Heart right ventricle (tissue), 16 donors: ENCODE data around the gene SLC37A2. TPM values are rescaled to one million over a fixed set of nuclear protein-coding genes. Genes with fewer than 3 reads are reported as not detected.

Source experiments
- ATAC-seq, 8 donors: fragments of 200-7000 bp; cut with Tn5 transposase; one replicate each; pipeline ENCODE4 v1.9.1; 2020; ENCODE audit warnings: mild to moderate bottlenecking in 8 of 8, moderate library complexity in 8 of 8, moderate number of reproducible peaks in 1 of 8
- DNase-seq, 2 donors: peaks; one replicate each; pipeline ENCODE4 v3.0.0-alpha.2; 2020
- H3K27ac ChIP-seq, 10 donors: fragments of 200-600 bp; sonication (generic) in 2 of 10; one replicate each; pipeline versions ENCODE4 v1.5.0 to v1.8.0; 2020 to 2022; ENCODE audit warnings: mild to moderate bottlenecking in 3 of 10
- H3K27me3 ChIP-seq, 7 donors: fragments of 200-600 bp; one replicate each; pipeline ENCODE4 v1.8.0; 2021 to 2022; ENCODE audit warnings: mild to moderate bottlenecking in 2 of 7
- H3K36me3 ChIP-seq, 9 donors: fragments of 200-600 bp; sonication (generic) in 1 of 9; one replicate each; pipeline versions ENCODE4 v1.5.0 to v1.8.0; 2020 to 2022; ENCODE audit warnings: mild to moderate bottlenecking in 2 of 9
- H3K4me1 ChIP-seq, 9 donors: fragments of 200-600 bp; sonication (generic) in 1 of 9; one replicate each; pipeline versions ENCODE4 v1.5.0 to v1.8.0; 2020 to 2022; ENCODE audit warnings: mild to moderate bottlenecking in 4 of 9
- H3K4me3 ChIP-seq, 10 donors: fragments of 200-600 bp; sonication (generic) in 2 of 10; one replicate each; pipeline versions ENCODE4 v1.5.0 to v1.8.0; 2020 to 2022; ENCODE audit warnings: mild to moderate bottlenecking in 7 of 10, moderate library complexity in 2 of 10
- H3K9me3 ChIP-seq, 11 donors: fragments of 200-600 bp in 10 of 11; sonication (generic) in 2 of 11; one replicate each; pipeline versions ENCODE4 v1.5.0 to v1.8.0; 2013 to 2022; ENCODE audit warnings: mild to moderate bottlenecking in 2 of 11, control low read depth in 1 of 11, moderate library complexity in 1 of 11
- WGBS, 2 donors: extraction: QIAGEN DNeasy Blood & Tissue Kit; methylation state at CpG; one replicate each; pipeline ENCODE4 v1.1.7; 2013; ENCODE audit warnings: inconsistent platforms in 1 of 2; 5-methylcytosine and 5-hydroxymethylcytosine counted together
- intact Hi-C, 10 donors: fragments of 100-400 bp; cut with DNase I; formaldehyde crosslinking; loops; one replicate each; pipeline versions ENCODE4 v1.11.1 to v1.14.2; 2022
- polyA plus RNA-seq, 2 donors: library from polyadenylated mRNA; stranded (reverse); fragments of 200-250 nt; gene quantifications; one replicate each; pipeline ENCODE4 v1.2.3, GENCODE V29; 2013
- total RNA-seq, 10 donors: library from RNA; stranded (reverse); fragmentation: NEBNext Ultra II Directional in 3 of 10; extraction: Animal tissue kit (Norgen Biotek cat#: 25700) in 3 of 10; gene quantifications; one replicate each; pipeline versions ENCODE4 v1.2.1 to v1.2.4, GENCODE V29; 2021 to 2023
- TF ChIP-seq, protein P1 (sequence below), 9 donors: fragments of 200-600 bp; sonication (generic) in 2 of 9; IDR thresholded peaks; one replicate each; pipeline versions ENCODE4 v1.5.0 to v1.8.0; 2021 to 2022; ENCODE audit warnings: antibody characterized with exemption in 9 of 9, mild to moderate bottlenecking in 5 of 9, moderate library complexity in 1 of 9
- donor health status: Arrhythmogenic right ventricular cardiomyopathy.
- donor health status: ischemic (EF 13 %, LVEDD 7.1; RV severe dilation, severe dysfunction).
- donor health status: healthy with polysubstance abuse.
- donor health status: DM: no; HTN: yes; CAD: no.
- donor health status: DM: no; HTN: no; CAD: no.
- donor health status: ischemic (EF 25% LVEDD 6.9; RV normal size, moderate dysfunction).
- donor health status: ischemic (EF 25% LVEDD 5.7; RV mildly dilated, moderate dysfunction).
- donor health status: healthy.
- donor health status: DM: yes; HTN: yes; CAD: no.
- donor health status: Ischemic cardiomyopathy.
- donor health status: ischemic (EF 35%, LVEDD 5.7; RV mildly dilated, moderate dysfunction).
- donor health status: nonischemic (EF 11% LVEDD 7.7; RV severe dilation, severe dysfunction).
- donor health status: DM: yes; HTN: yes; CAD: no.
- donor health status: PGD.
- donor health status: ischemic (EF 29% LVEDD 5.4; RV normal size, mild dysfunction).
- donor health status: nonischemic (EF 23%, LVEDD 6.1; RV moderate dilation, normal function).

The SLC37A2 gene
- total and polyA plus RNA-seq, 12 donors: 0.74 to 10.5 (median 1.3) TPM

DNA sequence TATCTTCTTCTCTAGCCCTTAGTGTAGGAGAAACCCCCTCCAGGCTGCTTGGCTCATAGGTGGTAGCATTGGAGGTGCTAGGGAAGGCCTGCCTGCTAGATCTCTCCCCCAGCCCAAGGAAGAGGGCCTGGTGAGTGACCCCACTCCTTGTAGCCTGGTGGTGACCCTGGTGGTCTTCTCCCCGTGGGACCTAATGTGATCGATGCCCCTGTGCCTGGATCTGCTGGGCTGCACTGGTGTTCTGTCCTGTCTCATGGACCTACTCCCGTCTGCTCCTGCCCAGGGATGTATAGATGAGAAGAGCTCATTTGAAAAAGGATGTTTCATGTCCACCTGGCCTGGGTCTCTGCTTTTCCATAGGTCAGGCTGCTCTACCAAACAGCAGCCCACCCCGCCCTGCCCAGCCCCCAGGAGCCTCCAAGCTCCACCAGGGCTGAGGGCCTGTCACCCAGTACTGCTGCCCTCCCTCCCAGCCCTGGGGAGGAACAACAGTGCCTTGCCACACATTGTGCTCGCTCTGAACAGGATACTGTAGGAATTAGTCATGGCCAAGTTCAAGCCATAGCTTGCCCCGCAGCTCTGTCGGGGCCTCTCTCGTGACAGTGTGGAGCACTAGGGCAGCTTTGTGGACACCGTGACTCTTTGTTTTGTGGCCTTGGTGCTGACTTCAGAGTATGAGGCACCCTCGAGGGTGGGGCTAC, 19.7 kb downstream of the SLC37A2 start:
- ATAC-seq (no peak), DNase-seq (no peak)
- H3K9me3 ChIP-seq: no peaks in the 10 kb centered on the region
- no peak overlapping the region for H3K27ac ChIP-seq
- TF ChIP-seq, protein P1, sequence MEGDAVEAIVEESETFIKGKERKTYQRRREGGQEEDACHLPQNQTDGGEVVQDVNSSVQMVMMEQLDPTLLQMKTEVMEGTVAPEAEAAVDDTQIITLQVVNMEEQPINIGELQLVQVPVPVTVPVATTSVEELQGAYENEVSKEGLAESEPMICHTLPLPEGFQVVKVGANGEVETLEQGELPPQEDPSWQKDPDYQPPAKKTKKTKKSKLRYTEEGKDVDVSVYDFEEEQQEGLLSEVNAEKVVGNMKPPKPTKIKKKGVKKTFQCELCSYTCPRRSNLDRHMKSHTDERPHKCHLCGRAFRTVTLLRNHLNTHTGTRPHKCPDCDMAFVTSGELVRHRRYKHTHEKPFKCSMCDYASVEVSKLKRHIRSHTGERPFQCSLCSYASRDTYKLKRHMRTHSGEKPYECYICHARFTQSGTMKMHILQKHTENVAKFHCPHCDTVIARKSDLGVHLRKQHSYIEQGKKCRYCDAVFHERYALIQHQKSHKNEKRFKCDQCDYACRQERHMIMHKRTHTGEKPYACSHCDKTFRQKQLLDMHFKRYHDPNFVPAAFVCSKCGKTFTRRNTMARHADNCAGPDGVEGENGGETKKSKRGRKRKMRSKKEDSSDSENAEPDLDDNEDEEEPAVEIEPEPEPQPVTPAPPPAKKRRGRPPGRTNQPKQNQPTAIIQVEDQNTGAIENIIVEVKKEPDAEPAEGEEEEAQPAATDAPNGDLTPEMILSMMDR (IDR thresholded peaks at IDR 0.05): no peak
- 72 to 76% methylated on average over 10 of the region's 10 CpGs for WGBS, 2 donors
- peaks cover 0 to 32% (median 6%) of the 10 kb centered on the region in 7 donors for H3K27me3 ChIP-seq
- no peak overlapping the region for H3K4me3 ChIP-seq
- H3K4me1 ChIP-seq: no peaks in the 10 kb centered on the region
- peaks cover 0 to 3% (median 0%) of the 10 kb centered on the region in 9 donors for H3K36me3 ChIP-seq
- intact Hi-C loops: loop anchor here in 3 of 10 donors (10.0 kb wide), 2 partner anchors 322 to 352 kb away; no protein-coding TSS in a partner anchor

- TF ChIP-seq, protein P1 (IDR thresholded peaks at IDR 0.05): no peak
- 72 to 74% methylated on average over 11 of the region's 11 CpGs for WGBS, 2 donors
- intact Hi-C loops: loop anchor here in 3 of 10 donors (10.0 kb wide), 2 partner anchors 321 to 351 kb away; no protein-coding TSS in a partner anchor
- H3K36me3 ChIP-seq: peaks cover 0 to 3% (median 0%) of the 10 kb centered on the region in 9 donors
- no peaks in the 10 kb centered on the region for H3K9me3 ChIP-seq
- no peak overlapping the region for H3K4me3 ChIP-seq
- no peak for DNase-seq
- H3K27ac ChIP-seq: no peak overlapping the region
- no peaks in the 10 kb centered on the region for H3K4me1 ChIP-seq
- peak in 1 of 8 donors; percentile 9 for ATAC-seq
- H3K27me3 ChIP-seq: peaks cover 0 to 32% (median 6%) of the 10 kb centered on the region in 7 donors
Measured at GRCh38 chr11:125083312-125084056, 20.4 kb downstream of the SLC37A2 start.

GRCh38 chr11:125084057-125084416, 20.9 kb downstream of the SLC37A2 start:
- intact Hi-C loops: loop anchor here in 3 of 10 donors (10.0 kb wide), 2 partner anchors 321 to 351 kb away; no protein-coding TSS in a partner anchor

DNA sequence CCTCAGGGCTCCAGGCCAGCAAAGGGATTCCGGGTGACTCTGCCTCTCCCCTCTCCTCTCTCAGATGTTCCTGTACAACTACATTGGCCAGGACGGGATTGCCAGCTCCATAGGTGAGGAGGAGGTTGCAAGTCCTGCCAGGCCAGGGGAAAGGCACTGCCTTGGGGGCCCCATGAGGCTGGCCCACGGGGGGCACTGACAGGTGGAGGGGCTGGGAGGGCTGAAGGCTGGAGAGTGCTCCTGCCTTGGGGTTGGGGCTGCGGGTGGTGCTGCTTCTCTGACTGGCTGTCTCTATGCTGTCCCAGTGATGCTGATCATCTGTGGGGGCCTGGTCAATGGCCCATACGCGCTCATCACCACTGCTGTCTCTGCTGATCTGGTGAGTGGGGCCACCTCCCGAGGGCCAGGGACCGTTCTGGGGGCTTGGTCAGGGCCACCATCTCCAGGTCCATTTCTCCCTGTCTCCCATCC, 21.7 kb downstream of the SLC37A2 start:
- Histone ChIP-seq H3K27ac (no peak overlapping the region), H3K27me3 (peaks cover 0 to 32% (median 6%) of the 10 kb centered on the region in 7 donors), H3K4me3 (no peak overlapping the region), H3K36me3 (peaks cover 0 to 3% (median 0%) of the 10 kb centered on the region in 9 donors), H3K9me3 (no peaks in the 10 kb centered on the region), H3K4me1 (no peaks in the 10 kb centered on the region)
- DNase-seq (no peak), ATAC-seq (peak in 1 of 8 donors; percentile 34)
- intact Hi-C loops: loop anchor here in 3 of 10 donors (10.0 kb wide), 2 partner anchors 320 to 350 kb away; no protein-coding TSS in a partner anchor
- TF ChIP-seq, protein P1 (IDR thresholded peaks at IDR 0.05): no peak
- 82 to 85% methylated on average over 8 of the region's 8 CpGs for WGBS, 2 donors

More at GRCh38 chr11:125084057-125084416, 20.9 kb downstream of the SLC37A2 start:
- ATAC-seq (no peak), DNase-seq (no peak)
- H3K27me3 ChIP-seq: peaks cover 0 to 32% (median 6%) of the 10 kb centered on the region in 7 donors
- H3K27ac ChIP-seq: no peak overlapping the region
- H3K36me3 ChIP-seq: peaks cover 0 to 3% (median 0%) of the 10 kb centered on the region in 9 donors
- TF ChIP-seq, protein P1 (IDR thresholded peaks at IDR 0.05): no peak
- no peak overlapping the region for H3K4me3 ChIP-seq
- WGBS, 2 donors: 93 to 96% methylated on average over 11 of the region's 11 CpGs
- no peaks in the 10 kb centered on the region for H3K9me3 ChIP-seq
- no peaks in the 10 kb centered on the region for H3K4me1 ChIP-seq
